ENCODE data around the gene AUTS2.

AUTS2 gene

GRCh38 chr7:69860941-69861622 lies 262.8 kb downstream of the AUTS2 start:
- DNase-seq (ENCODE audit: low read depth) = no peak
- H3K4me3 ChIP-seq (ENCODE audit: low read length) = no peak overlapping the region
- no peak for TF ChIP-seq CTCF (conservative IDR thresholded peaks at IDR 0.05; ENCODE audit: low read length)

DNA sequence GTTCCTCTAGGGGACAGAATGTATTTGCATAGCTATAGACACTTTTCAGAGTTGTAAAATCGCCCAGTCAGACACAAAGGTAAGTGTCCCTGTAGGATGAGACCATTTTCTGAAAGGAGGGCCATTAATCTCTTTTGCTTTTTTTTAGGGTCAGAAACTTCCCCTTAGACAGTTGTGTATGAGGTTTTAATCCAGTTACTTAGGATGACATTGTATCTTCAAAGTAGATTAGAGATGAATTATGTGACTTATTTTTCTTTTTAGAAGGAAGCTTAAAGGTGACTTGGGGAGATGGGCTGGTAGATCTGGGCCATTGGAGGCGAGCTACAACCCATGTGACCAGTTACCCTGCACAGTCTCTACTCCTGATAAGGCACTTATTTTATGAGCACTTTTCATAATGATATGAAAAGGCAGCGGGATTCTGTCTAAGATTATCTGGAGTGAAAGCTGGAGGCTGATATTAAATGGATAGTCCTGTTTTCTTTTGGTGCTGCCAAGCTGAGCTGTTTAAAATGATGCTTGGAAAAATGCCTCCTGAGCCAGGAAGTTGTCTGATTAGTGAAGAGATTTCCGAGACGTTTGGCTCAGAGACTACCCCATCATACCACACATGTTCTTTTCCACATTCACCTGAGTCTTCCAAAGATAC lies 264.3 kb downstream of the AUTS2 start:
- no peak overlapping the region for H3K4me3 ChIP-seq (ENCODE audit: low read length)
- DNase-seq (ENCODE audit: low read depth) = no peak

DNA sequence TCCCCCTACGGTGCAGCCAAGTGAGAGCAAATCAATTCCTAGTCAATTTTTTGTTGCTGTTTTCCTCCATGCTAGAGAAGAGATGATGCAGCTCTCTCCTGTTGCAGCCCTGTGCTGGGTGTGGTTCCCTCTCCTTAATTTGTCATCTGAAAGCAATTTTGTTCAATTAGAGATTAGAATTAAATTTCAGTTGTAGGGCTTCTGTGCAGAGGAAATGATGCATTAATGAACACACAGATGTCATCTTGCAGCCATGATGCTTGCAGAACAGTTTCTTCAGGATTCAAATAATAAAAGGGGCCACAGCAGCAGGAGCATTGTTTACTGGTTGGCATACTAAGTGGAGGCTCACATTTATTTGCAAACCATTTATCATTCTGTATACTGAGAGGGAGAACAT lies 266.0 kb downstream of the AUTS2 start:
- peak; percentile 8 for DNase-seq (ENCODE audit: low read depth)
- no peak overlapping the region for H3K4me3 ChIP-seq (ENCODE audit: low read length)
- TF ChIP-seq CTCF (conservative IDR thresholded peaks at IDR 0.05; ENCODE audit: low read length) = no peak

More for the DNA sequence above, 264.3 kb downstream of the AUTS2 start:
- no peak for TF ChIP-seq CTCF (conservative IDR thresholded peaks at IDR 0.05; ENCODE audit: low read length)

GRCh38 chr7:69864822-69865221 lies 266.5 kb downstream of the AUTS2 start:
- TF ChIP-seq CTCF (conservative IDR thresholded peaks at IDR 0.05; ENCODE audit: low read length) = no peak
- no peak for DNase-seq (ENCODE audit: low read depth)
- H3K4me3 ChIP-seq (ENCODE audit: low read length) = no peak overlapping the region

DNA sequence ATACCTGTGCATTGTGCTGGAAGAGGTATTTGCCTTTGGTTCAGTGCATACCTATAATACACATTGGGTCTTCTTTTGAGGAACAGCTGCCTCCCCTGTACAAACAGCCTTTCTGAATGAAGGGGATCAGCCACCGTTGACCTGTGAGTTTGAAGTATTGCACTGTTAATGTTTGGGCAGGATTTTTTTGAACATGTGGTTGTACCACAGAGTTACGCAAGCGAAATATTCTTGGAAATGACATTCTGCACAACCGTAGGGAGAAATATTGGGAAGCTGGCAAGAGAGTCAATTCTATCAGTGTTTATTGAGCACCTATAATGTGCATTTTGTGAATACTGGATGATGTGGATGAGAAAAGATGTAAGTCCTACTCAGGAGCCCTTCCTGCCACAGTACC lies 270.6 kb downstream of the AUTS2 start:
- DNase-seq (ENCODE audit: low read depth) = peak; percentile 36
- H3K4me3 ChIP-seq (ENCODE audit: low read length) = no peak overlapping the region
- no peak for TF ChIP-seq CTCF (conservative IDR thresholded peaks at IDR 0.05; ENCODE audit: low read length)

- TF ChIP-seq CTCF (conservative IDR thresholded peaks at IDR 0.05; ENCODE audit: low read length) = no peak
- peak; percentile 70 for DNase-seq (ENCODE audit: low read depth)
These were observed 273.1 kb downstream of the AUTS2 start for GRCh38 chr7:69871213-69871885.

More at GRCh38 chr7:69871213-69871885, 273.1 kb downstream of the AUTS2 start:
- H3K4me3 ChIP-seq (ENCODE audit: low read length) = no peak overlapping the region

Data from AG10803 (cell line).